NCI-H128 (cell line): Measurements from ENCODE around the gene SCRG1.

ENCODE experiments used
- DNase-seq: peaks from one replicate; lab custom pipeline; 2025; ENCODE audit not compliant: unreplicated experiment; lab: John Stamatoyannopoulos, UW

Gene SCRG1

GRCh38 chr4:173411106-173411693 lies 12.3 kb upstream of the SCRG1 start:
- DNase-seq = no peak

- DNase-seq = no peak
Observed at GRCh38 chr4:173410079-173410478, 11.2 kb upstream of the SCRG1 start.

- DNase-seq = no peak
Observed at GRCh38 chr4:173405840-173406606, 7.1 kb upstream of the SCRG1 start.

GRCh38 chr4:173404296-173404865 lies 5.5 kb upstream of the SCRG1 start:
- DNase-seq = no peak

GRCh38 chr4:173403051-173403450 lies 4.1 kb upstream of the SCRG1 start:
- DNase-seq = no peak

- no peak for DNase-seq
Observed at GRCh38 chr4:173401063-173401462, 2.1 kb upstream of the SCRG1 start.

GRCh38 chr4:173398220-173398619 lies 696 bp downstream of the SCRG1 start:
- DNase-seq = no peak

- no peak for DNase-seq
Observed at GRCh38 chr4:173397604-173398003, 1.3 kb downstream of the SCRG1 start.

GRCh38 chr4:173391701-173392100 lies 7.2 kb downstream of the SCRG1 start:
- no peak for DNase-seq

GRCh38 chr4:173386751-173387150 lies 12.2 kb downstream of the SCRG1 start:
- DNase-seq = no peak

GRCh38 chr4:173382349-173382748 lies 16.6 kb downstream of the SCRG1 start:
- no peak for DNase-seq

- no peak for DNase-seq
Observed at GRCh38 chr4:173381610-173382009, 17.3 kb downstream of the SCRG1 start.

GRCh38 chr4:173380987-173381386 lies 17.9 kb downstream of the SCRG1 start:
- no peak for DNase-seq

- no peak for DNase-seq
Observed at GRCh38 chr4:173379929-173380328, 19.0 kb downstream of the SCRG1 start.

- no peak for DNase-seq
Observed at GRCh38 chr4:173374588-173374987, 24.3 kb downstream of the SCRG1 start.

GRCh38 chr4:173371292-173372192 lies 27.4 kb downstream of the SCRG1 start:
- no peak for DNase-seq

GRCh38 chr4:173370477-173371291 lies 28.2 kb downstream of the SCRG1 start, which contains the start of gene SAP30:
SAP30 (plus strand) TSS chr4:173370954; CDS start chr4:173371183, 229 bp downstream.
- peak; percentile 96 for DNase-seq

- no peak for DNase-seq
Observed at GRCh38 chr4:173370130-173370476, 28.8 kb downstream of the SCRG1 start.

- no peak for DNase-seq
Observed at GRCh38 chr4:173367946-173368345, 31.0 kb downstream of the SCRG1 start.

- no peak for DNase-seq
Observed at GRCh38 chr4:173367285-173367684, 31.6 kb downstream of the SCRG1 start.
